Suppressor macrophage (primary cell): ENCODE results near the gene RTL9.
"Not testable (repeated sequence)": the region's sequence is repeated elsewhere in the genome, so short reads cannot be mapped to it uniquely, and the experiment has no call there.

Experiments
- DNase-seq, 4 experiments: peaks; one replicate each; pipeline ENCODE4 v3.0.0-alpha.2; 2020 to 2022
- total RNA-seq, 17 experiments: gene quantifications; one replicate each; lab custom pipeline; 2026; ENCODE audit warnings: mixed read lengths in 6 of 17, inconsistent platforms in 3 of 17; lab: John Stamatoyannopoulos, UW

RTL9 gene
- 0 to 0.99 (median 0.08) reads per million in 17 experiments for total RNA-seq

- DNase-seq, result no peak
Observed at GRCh38 chrX:110358548-110358947, at the start of gene RTL9. Gene RTL9 (plus strand): TSS chrX:110358848. CDS start chrX:110450618, 91,770 bp downstream.

- DNase-seq, result no peak
Observed at GRCh38 chrX:110310000-110310790, 48.5 kb upstream of the RTL9 start.

- peak in 3 of 4 experiments; percentile 7 to 23 (median 23) for DNase-seq
Observed at GRCh38 chrX:110310896-110311295, 47.8 kb upstream of the RTL9 start.

GRCh38 chrX:110311437-110312230 is 47.0 kb upstream of the RTL9 start:
- peak in 3 of 4 experiments; percentile 3 to 13 (median 3) for DNase-seq

- DNase-seq, result no peak
Observed at GRCh38 chrX:110315551-110315950, 43.1 kb upstream of the RTL9 start.

- DNase-seq, result peak in 3 of 4 experiments; percentile 3 to 13 (median 12)
Observed at GRCh38 chrX:110316351-110317060, 42.1 kb upstream of the RTL9 start.

GRCh38 chrX:110317061-110317819 is 41.4 kb upstream of the RTL9 start:
- peak in 3 of 4 experiments; percentile 2 to 33 (median 22) for DNase-seq

GRCh38 chrX:110317820-110318663 is 40.6 kb upstream of the RTL9 start, which contains the start of gene AMMECR1:
Gene AMMECR1 (minus strand): TSS chrX:110318085. CDS start chrX:110318071, 14 bp downstream.
- peak; percentile 88 to 95 (median 91) for DNase-seq

- no peak for DNase-seq
Observed at GRCh38 chrX:110318664-110318968, 40.0 kb upstream of the RTL9 start.

GRCh38 chrX:110320381-110320987 is 38.2 kb upstream of the RTL9 start:
- DNase-seq, result peak in 1 of 4 experiments; percentile 1

- DNase-seq, result no peak
Observed at GRCh38 chrX:110321081-110321480, 37.6 kb upstream of the RTL9 start.

GRCh38 chrX:110321670-110322069 is 37.0 kb upstream of the RTL9 start:
- DNase-seq, result no peak

GRCh38 chrX:110322603-110323002 is 36.0 kb upstream of the RTL9 start:
- no peak for DNase-seq

- no peak for DNase-seq
Observed at GRCh38 chrX:110326712-110327111, 31.9 kb upstream of the RTL9 start.

GRCh38 chrX:110327336-110327735 is 31.3 kb upstream of the RTL9 start:
- peak; percentile 46 to 77 (median 59) for DNase-seq

- not testable (repeated sequence) for DNase-seq
Observed at GRCh38 chrX:110328613-110329012, 30.0 kb upstream of the RTL9 start.

- peak in 3 of 4 experiments; percentile 7 to 52 (median 36) for DNase-seq
Observed at GRCh38 chrX:110331444-110332030, 27.1 kb upstream of the RTL9 start.

GRCh38 chrX:110333458-110333857 is 25.2 kb upstream of the RTL9 start:
- DNase-seq, result not testable (repeated sequence)

- DNase-seq, result no peak
Observed at GRCh38 chrX:110338935-110339334, 19.7 kb upstream of the RTL9 start.
